Spinal cord (tissue), 10 donors: ENCODE results near the gene CEP20. TPM values are rescaled to one million over a fixed set of nuclear protein-coding genes. Genes with fewer than 3 reads are reported as not detected.

Experiments used
- DNase-seq, 6 donors: peaks; one replicate each; pipeline versions ENCODE4 v3.0.0 to v3.0.0-alpha.2; 2013 to 2015; ENCODE audit warnings: low spot score in 6 of 6, low read depth in 4 of 6
- H3K27ac ChIP-seq: one replicate; pipeline ENCODE4 v1.5.1; 2013; ENCODE audit warnings: low read depth, low read length, control low read depth
- H3K27me3 ChIP-seq: one replicate; pipeline ENCODE4 v1.6.1; 2013; ENCODE audit warnings: low read length; ENCODE audit not compliant: control insufficient read depth, insufficient read depth
- H3K36me3 ChIP-seq: one replicate; pipeline ENCODE4 v1.6.1; 2013; ENCODE audit warnings: low read length; ENCODE audit not compliant: control insufficient read depth, insufficient read depth
- H3K4me1 ChIP-seq: one replicate; pipeline ENCODE4 v1.6.1; 2013; ENCODE audit warnings: low read length; ENCODE audit not compliant: control insufficient read depth, insufficient read depth
- H3K4me3 ChIP-seq: one replicate; pipeline ENCODE4 v1.5.1; 2013; ENCODE audit warnings: low read depth, low read length, control low read depth
- H3K9me3 ChIP-seq: one replicate; pipeline ENCODE4 v1.6.1; 2013; ENCODE audit warnings: low read length; ENCODE audit not compliant: control insufficient read depth, insufficient read depth
- WGBS: methylation state at CpG from one replicate; pipeline ENCODE4 v1.1.5; 2013; ENCODE audit warnings: missing lambda C conversion rate; ENCODE audit not compliant: insufficient coverage; 5-methylcytosine and 5-hydroxymethylcytosine counted together
- polyA plus RNA-seq, 2 donors: library from polyadenylated mRNA; unstranded; fragments of 120-200 nt; gene quantifications; one replicate each; pipeline ENCODE4 v1.2.1, GENCODE V29; 2013; ENCODE audit not compliant: insufficient read length in 2 of 2
- total RNA-seq, 2 donors: library from RNA; depleted of rRNA in 1 of 2; stranded (reverse); fragments of 120-200 nt in 1 of 2; fragments of >200 nt in 1 of 2; gene quantifications; one replicate each; pipeline versions ENCODE4 v1.2.3 to v1.2.4, GENCODE V29; 2013 to 2014
- donor health status: healthy.

CEP20 gene
- total and polyA plus RNA-seq, 4 donors: 23.2 to 36.3 (median 25.9) TPM

DNA sequence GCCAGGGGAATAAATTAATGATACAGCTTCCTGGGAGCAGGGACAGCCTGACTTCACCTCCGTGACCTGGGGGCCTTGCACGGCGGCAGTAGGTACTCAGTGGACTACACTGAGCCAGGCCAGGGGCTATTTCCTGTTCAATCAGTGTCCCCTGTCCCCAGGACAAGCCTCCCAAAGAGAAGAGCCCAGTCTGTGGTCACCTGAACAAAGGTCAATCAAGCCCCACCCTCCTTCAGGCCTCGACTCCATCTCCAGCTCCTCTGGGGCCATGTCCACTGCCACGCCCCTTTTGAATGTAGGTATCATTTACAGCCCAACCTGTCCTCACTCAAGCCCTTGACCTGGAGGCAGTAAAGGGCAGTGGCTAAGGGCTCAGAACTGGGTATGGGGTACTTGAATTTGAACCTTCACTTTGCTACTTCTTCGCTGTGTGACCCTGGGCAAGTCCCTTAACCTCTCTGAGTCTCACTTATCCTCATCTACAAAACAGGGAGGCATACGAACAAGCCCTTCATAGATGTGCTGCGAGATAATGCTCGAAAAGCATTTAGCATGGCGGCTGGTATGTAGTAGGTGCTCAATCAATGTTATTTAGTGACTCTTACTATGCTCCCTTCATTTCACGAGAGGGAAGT lies 60.6 kb downstream of the CEP20 start:
- peaks cover 4% of the 10 kb centered on the region for H3K9me3 ChIP-seq
- H3K36me3 ChIP-seq: no peaks in the 10 kb centered on the region
- H3K27me3 ChIP-seq: no peaks in the 10 kb centered on the region
- 90% methylated on average over 4 of the region's 11 CpGs for WGBS
- no peak overlapping the region for H3K4me3 ChIP-seq
- no peak overlapping the region for H3K27ac ChIP-seq
- no peaks in the 10 kb centered on the region for H3K4me1 ChIP-seq
- DNase-seq: no peak

GRCh38 chr16:15827299-15827698 lies 61.1 kb downstream of the CEP20 start:
- 96% methylated on average over 4 of the region's 7 CpGs for WGBS
- Histone ChIP-seq H3K4me1 (no peaks in the 10 kb centered on the region), H3K27ac (no peak overlapping the region), H3K36me3 (no peaks in the 10 kb centered on the region), H3K27me3 (no peaks in the 10 kb centered on the region), H3K4me3 (no peak overlapping the region), H3K9me3 (peaks cover 4% of the 10 kb centered on the region)
- no peak for DNase-seq

GRCh38 chr16:15825750-15826305 lies 62.6 kb downstream of the CEP20 start:
- Histone ChIP-seq H3K4me3 (no peak overlapping the region), H3K36me3 (no peaks in the 10 kb centered on the region), H3K9me3 (peaks cover 4% of the 10 kb centered on the region), H3K27ac (no peak overlapping the region), H3K27me3 (no peaks in the 10 kb centered on the region), H3K4me1 (no peaks in the 10 kb centered on the region)
- DNase-seq: no peak
- 82% methylated on average over 8 of the region's 9 CpGs for WGBS

DNA sequence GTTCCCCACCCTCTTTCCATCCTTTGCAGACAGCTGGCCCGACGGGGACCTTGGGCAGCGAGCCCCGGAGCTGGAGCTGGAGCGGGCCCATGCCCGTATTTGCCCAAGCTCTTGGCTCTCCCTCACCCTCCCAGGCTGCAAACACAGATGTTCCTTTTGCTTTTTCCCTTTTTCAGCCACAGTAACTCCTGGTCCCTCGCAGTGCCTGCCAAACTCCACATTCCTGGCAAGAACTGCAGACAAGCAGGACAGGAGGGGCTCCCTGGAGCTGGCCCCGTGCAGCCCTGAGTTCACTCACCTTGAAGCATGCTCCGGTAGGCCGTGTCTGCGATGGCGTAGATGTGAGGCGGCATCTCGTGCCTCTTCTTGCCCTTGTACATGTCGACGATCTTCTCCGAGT lies 65.4 kb downstream of the CEP20 start:
- Histone ChIP-seq H3K36me3 (no peaks in the 10 kb centered on the region), H3K27ac (no peak overlapping the region), H3K27me3 (no peaks in the 10 kb centered on the region), H3K4me3 (no peak overlapping the region), H3K4me1 (no peaks in the 10 kb centered on the region), H3K9me3 (no peaks in the 10 kb centered on the region)
- WGBS: 56% methylated on average over 17 of the region's 17 CpGs
- peak in 1 of 6 donors; percentile 41 for DNase-seq

DNA sequence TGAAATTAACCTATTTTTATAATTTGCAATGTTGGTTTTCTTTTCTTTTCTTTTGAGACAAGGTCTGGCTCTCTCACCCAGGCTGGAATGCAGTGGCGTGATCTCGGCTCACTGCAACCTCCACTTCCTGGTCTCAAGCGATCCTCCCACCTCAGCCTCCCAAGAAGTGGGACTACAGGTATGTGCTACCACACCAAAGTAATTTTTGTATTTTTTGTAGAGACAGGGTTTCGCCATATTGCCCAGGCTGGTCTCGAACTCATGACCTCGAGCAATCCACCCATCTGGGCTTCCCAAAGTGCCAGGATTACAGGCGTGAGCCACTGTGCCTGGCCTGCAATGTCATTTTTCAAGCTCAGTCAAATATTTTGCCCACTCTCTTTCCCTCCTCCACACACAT lies 67.6 kb downstream of the CEP20 start:
- no peaks in the 10 kb centered on the region for H3K36me3 ChIP-seq
- WGBS: 100% methylated on average over 2 of the region's 7 CpGs

GRCh38 chr16:15819046-15819445 lies 69.4 kb downstream of the CEP20 start:
- Histone ChIP-seq H3K27ac (no peak overlapping the region), H3K4me1 (no peaks in the 10 kb centered on the region), H3K36me3 (no peaks in the 10 kb centered on the region), H3K4me3 (no peak overlapping the region), H3K27me3 (no peaks in the 10 kb centered on the region), H3K9me3 (peaks cover 3% of the 10 kb centered on the region)
- WGBS: 59% methylated on average over 2 of the region's 2 CpGs
- DNase-seq: no peak

More for the DNA sequence above, 67.6 kb downstream of the CEP20 start:
- DNase-seq: no peak
- H3K4me3 ChIP-seq: no peak overlapping the region
- H3K9me3 ChIP-seq: peaks cover 2% of the 10 kb centered on the region
- H3K4me1 ChIP-seq: no peaks in the 10 kb centered on the region
- H3K27me3 ChIP-seq: no peaks in the 10 kb centered on the region
- H3K27ac ChIP-seq: no peak overlapping the region

GRCh38 chr16:15817446-15817845 lies 71.0 kb downstream of the CEP20 start:
- no peak for DNase-seq
- peaks cover 3% of the 10 kb centered on the region for H3K9me3 ChIP-seq
- H3K36me3 ChIP-seq: no peaks in the 10 kb centered on the region
- H3K27me3 ChIP-seq: no peaks in the 10 kb centered on the region
- no peak overlapping the region for H3K27ac ChIP-seq
- H3K4me1 ChIP-seq: no peaks in the 10 kb centered on the region
- no peak overlapping the region for H3K4me3 ChIP-seq
- no CpG with 5 or more reads among the region's 2 CpGs for WGBS

GRCh38 chr16:15816228-15816627 lies 72.2 kb downstream of the CEP20 start:
- Histone ChIP-seq H3K4me1 (no peaks in the 10 kb centered on the region), H3K9me3 (peaks cover 3% of the 10 kb centered on the region), H3K27me3 (no peaks in the 10 kb centered on the region), H3K27ac (no peak overlapping the region), H3K4me3 (no peak overlapping the region), H3K36me3 (no peaks in the 10 kb centered on the region)
- no peak for DNase-seq
